Naive thymus-derived CD8-positive, alpha-beta T cell (primary cell): ENCODE results near the gene FA2H. TPM values are rescaled to one million over a fixed set of nuclear protein-coding genes. Genes with fewer than 3 reads are reported as not detected.
"Not testable (repeated sequence)": the region's sequence is repeated elsewhere in the genome, so short reads cannot be mapped to it uniquely, and the experiment has no call there.

Experiments
- ATAC-seq, 2 donors: fragments of 150-1000 bp; cut with Tn5 transposase in 1 of 2; sonication (Bioruptor Pico), chemical (Tn5 transposase) in 1 of 2; 1 replicate in 1 of 2; 2 replicates in 1 of 2; pipeline ENCODE4 v1.10.0; 2021; ENCODE audit warnings: mild to moderate bottlenecking in 2 of 2, moderate library complexity in 2 of 2
- POLR2A ChIA-PET: fragments of 350-600 bp; sonication (Branson Sonifier 250); formaldehyde crosslinking; loops from one replicate; lab custom pipeline; 2021; ENCODE audit warnings: antibody characterized with exemption; lab: Charles Lee
- DNase-seq, 10 donors: peaks; one replicate each; pipeline versions ENCODE4 v3.0.0 to v3.0.0-alpha.2; 2020 to 2022
- H3K27ac Mint-ChIP-seq, 10 donors: one replicate each; pipeline ENCODE4 v1.8.0; 2020 to 2022; ENCODE audit warnings: mild to moderate bottlenecking in 10 of 10, mixed read lengths in 10 of 10, moderate library complexity in 4 of 10, inconsistent platforms in 1 of 10
- H3K27me3 Mint-ChIP-seq, 5 donors: one replicate each; pipeline ENCODE4 v1.8.0; 2021 to 2022; ENCODE audit warnings: mixed read lengths in 5 of 5
- H3K36me3 Mint-ChIP-seq, 3 donors: one replicate each; pipeline ENCODE4 v1.8.0; 2020 to 2022; ENCODE audit warnings: mixed read lengths in 3 of 3, mild to moderate bottlenecking in 2 of 3, inconsistent platforms in 1 of 3
- H3K4me1 Mint-ChIP-seq, 4 donors: one replicate each; pipeline ENCODE4 v1.8.0; 2021 to 2022; ENCODE audit warnings: mixed read lengths in 4 of 4
- H3K4me3 Mint-ChIP-seq, 10 donors: one replicate each; pipeline ENCODE4 v1.8.0; 2020 to 2022; ENCODE audit warnings: mild to moderate bottlenecking in 10 of 10, mixed read lengths in 10 of 10, moderate library complexity in 6 of 10, inconsistent platforms in 1 of 10
- H3K9me3 Mint-ChIP-seq, 9 donors: one replicate each; pipeline ENCODE4 v1.8.0; 2020 to 2022; ENCODE audit warnings: mixed read lengths in 9 of 9, mild to moderate bottlenecking in 3 of 9, inconsistent platforms in 1 of 9, moderate library complexity in 1 of 9
- polyA plus RNA-seq, 3 donors: library from polyadenylated mRNA; unstranded; fragments of 300-500 nt; fragmentation: Illumina TruSeq; gene quantifications; one replicate each; pipeline ENCODE4 v1.2.3, GENCODE V29; 2021
- total RNA-seq, 8 experiments: library from RNA in 2 of 8; stranded (reverse) in 2 of 8; gene quantifications; one replicate each; pipeline ENCODE4 v1.2.3 and lab custom pipeline; 2021 to 2026

FA2H gene
- total and polyA plus RNA-seq, 5 experiments from 2014 or later: not detected

DNA sequence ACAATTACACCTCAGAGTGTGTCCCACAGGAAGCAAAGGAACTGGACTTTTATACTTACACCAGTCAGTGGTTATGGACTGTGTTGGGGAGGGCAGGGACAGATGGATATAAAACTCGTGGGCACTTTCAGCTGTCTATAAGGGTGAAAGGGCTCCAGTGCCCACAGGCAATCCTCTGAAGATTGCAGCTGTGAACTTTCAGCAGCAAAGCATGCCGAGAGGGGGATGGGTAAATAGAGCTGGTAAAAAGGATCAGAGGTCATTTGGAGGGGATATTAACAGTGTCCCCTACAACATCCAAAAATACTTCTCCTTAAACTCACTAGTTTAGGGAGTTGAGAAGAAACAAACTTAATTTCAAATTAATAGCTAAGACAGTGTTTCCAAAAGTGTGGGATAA is 94.6 kb downstream of the FA2H start:
- peaks cover 0 to 5% (median under 1%) of the 10 kb centered on the region in 4 donors for H3K4me1 Mint-ChIP-seq
- peaks cover 0 to 81% (median 10%) of the 10 kb centered on the region in 3 donors for H3K36me3 Mint-ChIP-seq
- peak overlapping the region in 1 of 10 donors; percentile 51 for H3K27ac Mint-ChIP-seq
- ATAC-seq (no peak), DNase-seq (no peak)
- H3K4me3 Mint-ChIP-seq: no peak overlapping the region
- POLR2A ChIA-PET: no interaction called here
- H3K9me3 Mint-ChIP-seq: no peaks in the 10 kb centered on the region
- no peaks in the 10 kb centered on the region for H3K27me3 Mint-ChIP-seq

- no peaks in the 10 kb centered on the region for H3K27me3 Mint-ChIP-seq
- POLR2A ChIA-PET: no interaction called here
These were observed 96.8 kb downstream of the FA2H start for GRCh38 chr16:74677868-74678267.

DNA sequence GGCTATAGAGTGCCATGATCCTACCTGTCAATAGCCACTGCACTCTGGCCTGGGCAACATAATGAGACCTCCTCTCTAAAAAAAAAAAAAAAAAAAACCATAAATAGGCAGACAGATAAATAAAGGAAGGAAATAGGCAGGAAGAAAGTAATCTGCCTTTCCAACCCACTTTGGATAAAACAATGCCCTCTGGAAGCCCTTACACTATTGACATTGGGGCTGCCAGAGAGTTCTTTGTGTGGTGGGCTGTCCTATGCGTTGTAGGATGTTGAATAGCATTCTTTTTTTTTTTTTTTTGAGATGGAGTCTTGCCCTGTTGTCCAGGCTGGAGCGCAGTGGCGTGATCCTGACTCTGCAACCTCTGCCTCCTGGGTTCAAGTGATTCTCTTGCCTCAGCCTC is 100.7 kb downstream of the FA2H start:
- peaks cover 6 to 63% (median 16%) of the 10 kb centered on the region in 3 donors for H3K36me3 Mint-ChIP-seq
- POLR2A ChIA-PET: interaction anchor here (0.7 kb wide), 1 partner anchor 18 kb away, joined by 6 read pairs; no protein-coding TSS in a partner anchor
- no peaks in the 10 kb centered on the region for H3K27me3 Mint-ChIP-seq
- DNase-seq: no peak
- peak overlapping the region in 3 of 10 donors; percentile 7 to 76 (median 23) for H3K27ac Mint-ChIP-seq
- H3K9me3 Mint-ChIP-seq: no peaks in the 10 kb centered on the region
- no peak for ATAC-seq
- H3K4me1 Mint-ChIP-seq: no peaks in the 10 kb centered on the region
- H3K4me3 Mint-ChIP-seq: no peak overlapping the region

More at GRCh38 chr16:74677868-74678267, 96.8 kb downstream of the FA2H start:
- Mint-ChIP-seq H3K9me3 (no peaks in the 10 kb centered on the region), H3K27ac (no peak overlapping the region), H3K4me3 (no peak overlapping the region), H3K4me1 (peaks cover 0 to under 1% (median 0%) of the 10 kb centered on the region in 4 donors), H3K36me3 (peaks cover 0 to 83% (median 14%) of the 10 kb centered on the region in 3 donors)
- DNase-seq: no peak
- no peak for ATAC-seq

GRCh38 chr16:74668877-74669276 is 105.7 kb downstream of the FA2H start:
- Mint-ChIP-seq H3K4me3 (peak overlapping the region in 4 of 10 donors; percentile 1 to 99 (median 43)), H3K36me3 (peaks cover 6 to 36% (median 16%) of the 10 kb centered on the region in 3 donors), H3K4me1 (peaks cover 9 to 30% (median 15%) of the 10 kb centered on the region in 4 donors)
- H3K9me3 Mint-ChIP-seq, H3K27me3 Mint-ChIP-seq, H3K27ac Mint-ChIP-seq, DNase-seq, POLR2A ChIA-PET, ATAC-seq: not testable (repeated sequence)

GRCh38 chr16:74667255-74667700 is 107.3 kb downstream of the FA2H start:
- POLR2A ChIA-PET: interaction anchor here (0.7 to 2.7 kb wide), 12 partner anchors 12 to 981 kb away, joined by 3 to 32 read pairs (median 5); partner anchors contain the start of genes GLG1, KARS1, MLKL and TERF2IP
- peak overlapping the region; percentile 33 to 97 (median 93) for H3K27ac Mint-ChIP-seq
- peaks cover 10 to 38% (median 19%) of the 10 kb centered on the region in 3 donors for H3K36me3 Mint-ChIP-seq
- DNase-seq (peak in 8 of 10 donors; percentile 4 to 34 (median 18)), ATAC-seq (no peak)
- H3K27me3 Mint-ChIP-seq: peaks cover 0 to 2% (median 0%) of the 10 kb centered on the region in 5 donors
- peak overlapping the region; percentile 84 to 99 (median 91) for H3K4me3 Mint-ChIP-seq
- H3K4me1 Mint-ChIP-seq: peaks cover 20 to 44% (median 30%) of the 10 kb centered on the region in 4 donors
- no peaks in the 10 kb centered on the region for H3K9me3 Mint-ChIP-seq

DNA sequence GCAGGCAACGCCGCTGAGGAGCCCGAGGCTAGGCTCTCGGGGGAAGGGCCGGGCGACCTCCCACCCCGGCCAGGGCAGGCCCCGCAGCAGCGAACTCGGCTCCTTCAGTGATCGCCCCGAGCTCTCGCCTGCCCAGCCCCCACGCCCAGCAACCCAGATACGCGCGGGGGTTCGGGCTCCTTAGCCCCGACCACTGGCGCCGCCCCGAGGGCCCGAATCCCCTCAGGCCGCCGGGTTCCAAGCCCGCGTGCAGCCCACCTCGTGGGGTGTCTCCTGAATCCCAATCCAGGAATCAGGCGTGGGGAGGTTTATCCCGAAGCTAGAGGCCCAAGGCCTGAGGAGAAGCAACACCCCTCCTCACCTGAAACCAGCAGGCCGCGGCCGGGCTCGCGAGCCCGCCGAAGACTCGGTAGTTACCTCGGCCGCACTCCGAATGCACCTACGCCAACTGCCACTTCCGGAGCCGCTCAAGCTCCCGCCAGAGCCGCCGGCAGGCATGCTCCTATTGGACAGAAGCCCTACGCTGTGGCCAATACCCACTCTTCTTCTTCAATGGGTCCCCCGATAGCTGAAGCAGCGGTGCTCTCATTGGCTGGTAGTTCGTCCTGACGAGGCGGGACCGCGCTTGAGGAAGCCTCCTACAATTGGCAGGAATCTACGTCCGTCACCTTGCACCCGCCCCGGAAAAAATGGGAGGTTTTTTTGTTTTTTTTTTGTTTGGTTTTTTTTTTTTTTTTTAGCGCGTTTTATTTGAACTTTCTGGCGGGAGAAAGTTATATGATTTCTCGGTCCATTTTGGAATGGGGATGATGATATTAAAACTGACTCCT is 108.0 kb downstream of the FA2H start, which contains the start of gene RFWD3:
RFWD3 (minus strand) TSS at position 453 of the 830 bp plus-strand sequence. CDS start 5,428 bp downstream, outside the sequence.
- H3K36me3 Mint-ChIP-seq: peaks cover 5 to 38% (median 14%) of the 10 kb centered on the region in 3 donors
- H3K27me3 Mint-ChIP-seq: peaks cover 0 to 2% (median 0%) of the 10 kb centered on the region in 5 donors
- peaks cover 22 to 49% (median 35%) of the 10 kb centered on the region in 4 donors for H3K4me1 Mint-ChIP-seq
- ATAC-seq (peak; percentile 99), DNase-seq (peak; percentile 84 to 99 (median 97))
- no peaks in the 10 kb centered on the region for H3K9me3 Mint-ChIP-seq
- POLR2A ChIA-PET: interaction anchor here (0.7 to 2.7 kb wide), 17 partner anchors 25 to 981 kb away, joined by 3 to 32 read pairs (median 4); partner anchors contain the start of genes GLG1, KARS1, MLKL and PSMD7
- H3K4me3 Mint-ChIP-seq: peak within 1 kb of the TSS; percentile 84 to 99 (median 91)
- H3K27ac Mint-ChIP-seq: peak within 1 kb of the TSS; percentile 89 to 98 (median 96)

GRCh38 chr16:74666010-74666421 is 108.6 kb downstream of the FA2H start:
- no peak for ATAC-seq
- H3K27ac Mint-ChIP-seq: peak overlapping the region in 9 of 10 donors; percentile 25 to 97 (median 62)
- peaks cover 5 to 40% (median 14%) of the 10 kb centered on the region in 3 donors for H3K36me3 Mint-ChIP-seq
- H3K4me3 Mint-ChIP-seq: peak overlapping the region; percentile 84 to 99 (median 91)
- POLR2A ChIA-PET: interaction anchor here (0.8 to 2.7 kb wide), 8 partner anchors 26 to 982 kb away, joined by 3 to 32 read pairs (median 5); partner anchors contain the start of genes GLG1, KARS1, MLKL and PSMD7
- H3K27me3 Mint-ChIP-seq: peaks cover 0 to 2% (median 0%) of the 10 kb centered on the region in 5 donors
- DNase-seq: no peak
- peaks cover 22 to 53% (median 41%) of the 10 kb centered on the region in 4 donors for H3K4me1 Mint-ChIP-seq
- H3K9me3 Mint-ChIP-seq: no peaks in the 10 kb centered on the region

Other genes starting within 250 kb of the FA2H start
- 100 to 1,000 TPM; 192 to 195 TPM for gene GLG1, start 167.7 kb downstream of the FA2H start, total RNA-seq
- gene GLG1, start 167.7 kb downstream of the FA2H start, polyA plus RNA-seq: 100 to 1,000 TPM; 137 to 210 (median 164) TPM
- 10 to 100 TPM; 42.0 to 52.3 TPM for gene RFWD3, start 107.9 kb downstream of the FA2H start, total RNA-seq
- gene RFWD3, start 107.9 kb downstream of the FA2H start, polyA plus RNA-seq: 10 to 100 TPM; 11.3 to 22.6 (median 11.7) TPM
- gene MLKL, start 74.0 kb downstream of the FA2H start, total RNA-seq: 10 to 100 TPM; 19.8 to 20.6 TPM
- 1 to 10 TPM; 7.3 to 9.3 (median 8.2) TPM for gene MLKL, start 74.0 kb downstream of the FA2H start, polyA plus RNA-seq
- gene WDR59, start 210.3 kb upstream of the FA2H start, total RNA-seq: 100 to 1,000 TPM; 125 to 130 TPM
- 10 to 100 TPM in 1 of 3 donors, 1 to 10 TPM in 2; 6.9 to 12.9 (median 9.7) TPM for gene WDR59, start 210.3 kb upstream of the FA2H start, polyA plus RNA-seq
- gene ZNRF1, start 224.2 kb upstream of the FA2H start, total RNA-seq: 1 to 10 TPM; 1.3 to 1.5 TPM
- gene ZNRF1, start 224.2 kb upstream of the FA2H start, polyA plus RNA-seq: 1 to 10 TPM in 2 of 3 donors, under 1 TPM in 1; 0.73 to 1.3 (median 1.3) TPM